K562 (cell line): ENCODE results near the gene DOK7. TPM values are rescaled to one million over a fixed set of nuclear protein-coding genes. Genes with fewer than 3 reads are reported as not detected.

Experiments used
- ATAC-seq: fragments of 200-7000 bp; cut with Tn5 transposase; 3 replicates; pipeline ENCODE4 v1.9.1; 2020; ENCODE audit warnings: moderate library complexity
- BruUV-seq: library from RNA; stranded (reverse); fragments of 400-500 nt; replicated peaks from 2 replicates; lab custom pipeline; 2021; lab: Mats Ljungman, UMichigan
- CTCF ChIA-PET: fragments of 300-600 bp; formaldehyde crosslinking; extraction: SDS; loops from one replicate; lab custom pipeline; 2021; ENCODE audit warnings: low intra/inter-chr PET ratio; lab: Yijun Ruan, JAX
- POLR2A ChIA-PET: fragments of 300-600, 350-650 bp; sonication (Branson Sonifier 250); formaldehyde crosslinking; extraction: SDS; loops from one replicate; lab custom pipeline; 2021; ENCODE audit warnings: antibody characterized with exemption, inconsistent platforms; lab: Yijun Ruan, JAX
- DNase-seq, 4 experiments: peaks; one replicate each; pipeline versions ENCODE4 v3.0.0 to v3.0.0-alpha.2; 2011 to 2018; ENCODE audit warnings: low spot score in 3 of 4, mixed read lengths in 3 of 4; ENCODE audit errors: extremely low read depth in 1 of 4
- FAIRE-seq: peaks from 2 replicates; lab custom pipeline; 2011; peaks lifted over from hg19 to GRCh38; lab: Jason Lieb, UNC
- H2AFZ ChIP-seq: 2 replicates; pipeline ENCODE4 v1.6.0; 2011; ENCODE audit warnings: low read depth, low read length, control low read depth, inconsistent platforms
- H3K27ac ChIP-seq: fragments of 200-600 bp; 3 replicates; pipeline ENCODE4 v1.8.0; 2011; ENCODE audit warnings: low read depth, mild to moderate bottlenecking, control low read depth, inconsistent platforms, low read length, moderate library complexity, mixed read lengths; ENCODE audit errors: extremely low read depth
- H3K27me3 ChIP-seq, 2 experiments: fragments of 300-600 bp in 1 of 2; 2 replicates in 1 of 2; 3 replicates in 1 of 2; pipeline versions ENCODE4 v1.6.0 to v1.8.0; 2011; ENCODE audit warnings: inconsistent platforms in 2 of 2, low read length in 2 of 2, mild to moderate bottlenecking in 1 of 2, mixed read lengths in 1 of 2, moderate library complexity in 1 of 2; ENCODE audit not compliant: control insufficient read depth in 2 of 2, insufficient read depth in 2 of 2
- H3K36me3 ChIP-seq: fragments of 300-600 bp; 3 replicates; pipeline ENCODE4 v1.8.0; 2011; ENCODE audit warnings: mild to moderate bottlenecking, low read length, inconsistent platforms; ENCODE audit not compliant: control insufficient read depth, insufficient read depth
- H3K4me1 ChIP-seq, 2 experiments: fragments of 200-600 bp in 1 of 2; replicated peaks in 1 of 2; 2 replicates in 1 of 2; 3 replicates in 1 of 2; pipeline versions ENCODE4 v1.5.1 to v1.8.0; 2011; ENCODE audit warnings: inconsistent platforms in 2 of 2, low read length in 2 of 2, mild to moderate bottlenecking in 1 of 2, mixed read lengths in 1 of 2, moderate library complexity in 1 of 2; ENCODE audit not compliant: control insufficient read depth in 2 of 2, insufficient read depth in 2 of 2
- H3K4me2 ChIP-seq: 2 replicates; pipeline ENCODE4 v1.6.1; 2011; ENCODE audit warnings: low read length, control low read depth, inconsistent platforms, mixed read lengths; ENCODE audit not compliant: insufficient read depth
- H3K4me3 ChIP-seq: fragments of 200-600 bp; sonication (generic), shearing (Covaris generic); 2 replicates; pipeline ENCODE4 v1.5.1; 2016; ENCODE audit warnings: control low read depth, inconsistent platforms
- H3K79me2 ChIP-seq: fragments of 200-600 bp; 3 replicates; pipeline ENCODE4 v1.8.0; 2011; ENCODE audit warnings: low read length, inconsistent platforms; ENCODE audit not compliant: control insufficient read depth, insufficient read depth
- H3K9ac ChIP-seq, 2 experiments: 2 replicates each; pipeline versions ENCODE4 v1.6.0 to v1.6.1; 2011; ENCODE audit warnings: low read depth in 2 of 2, low read length in 2 of 2, control low read depth in 1 of 2, inconsistent platforms in 1 of 2, mild to moderate bottlenecking in 1 of 2, mixed read lengths in 1 of 2; ENCODE audit not compliant: insufficient read depth in 1 of 2
- H3K9me1 ChIP-seq: one replicate; pipeline ENCODE4 v1.6.0; 2011; ENCODE audit warnings: inconsistent platforms, mild to moderate bottlenecking, low read length, moderate library complexity; ENCODE audit not compliant: control insufficient read depth, insufficient read depth
- H3K9me3 ChIP-seq: replicated peaks from 2 replicates; pipeline ENCODE4 v1.5.1; 2011; ENCODE audit warnings: low read depth, low read length, inconsistent platforms; ENCODE audit not compliant: control insufficient read depth, insufficient read depth
- H4K20me1 ChIP-seq: replicated peaks from 2 replicates; pipeline ENCODE4 v1.6.1; 2011; ENCODE audit warnings: low read length, inconsistent platforms, mixed read lengths; ENCODE audit not compliant: control insufficient read depth, insufficient read depth
- KDM1A ChIP-seq, 2 experiments: fragments of 450-650 bp; IDR thresholded peaks; 2 replicates each; pipeline ENCODE4 v1.6.1; 2016; ENCODE audit warnings: mild to moderate bottlenecking in 2 of 2
- POLR2G ChIP-seq: fragments of 200-400 bp; formaldehyde crosslinking; IDR thresholded peaks from 2 replicates; pipeline ENCODE4 v1.6.1; 2017; ENCODE audit warnings: low read depth, mild to moderate bottlenecking, antibody characterized with exemption, low read length, moderate library complexity
- ZFP36 ChIP-seq: fragments of 150-350 bp; IDR thresholded peaks from 2 replicates; pipeline ENCODE4 v1.6.1; 2018; ENCODE audit warnings: low read length, low read depth; ENCODE audit not compliant: partially characterized antibody
- WGBS: fragments of 100-300 bp; shearing (Covaris generic); methylation state at CpG from one replicate; pipeline ENCODE4 v1.1.6; 2016; ENCODE audit warnings: low coverage, mixed read lengths; ENCODE audit not compliant: insufficient coverage; ENCODE audit errors: missing lambda C conversion rate; 5-methylcytosine and 5-hydroxymethylcytosine counted together
- in situ Hi-C: fragments of 300-500 bp; cut with MboI; formaldehyde crosslinking; loops from 4 replicates; pipeline ENCODE4 v1.15.0; 2018; ENCODE audit warnings: inconsistent platforms, mixed read lengths
- intact Hi-C: fragments of 100-400 bp; cut with micrococcal nuclease; formaldehyde crosslinking; loops from 2 replicates; pipeline ENCODE4 v1.14.2; 2022
- polyA plus RNA-seq, 8 experiments: library from polyadenylated mRNA; depleted of rRNA in 4 of 8; stranded (reverse) in 5 of 8; unstranded in 3 of 8; fragments of >200 nt; fragmentation: Nextera tagmentation in 2 of 8; fragmentation: Illumina TruSeq in 1 of 8; extraction: Ambion mirVana in 2 of 8; extraction: Trizol in 1 of 8; gene quantifications; 2 replicates each; pipeline versions ENCODE4 v1.2.1 to v1.2.3, GENCODE V29; 2011 to 2014; ENCODE audit warnings: inconsistent platforms in 1 of 8, missing spikeins in 1 of 8
- total RNA-seq, 7 experiments: library from RNA; depleted of rRNA in 6 of 7; stranded (reverse); fragments of >200 nt in 6 of 7; fragmentation: Illumina TruSeq in 2 of 7; extraction: Trizol in 2 of 7; gene quantifications; 2 replicates each; pipeline versions ENCODE4 v1.2.1 to v1.2.3, GENCODE V29; 2011 to 2021; ENCODE audit warnings: low replicate concordance in 1 of 7
- TF ChIP-seq, protein P1 (sequence below): sonication (generic); formaldehyde crosslinking; IDR thresholded peaks from 2 replicates; pipeline ENCODE4 v1.8.1; 2023; ENCODE audit warnings: mild to moderate bottlenecking, missing genetic modification reagents

DOK7 gene
- total and polyA plus RNA-seq, 9 of the 15 experiments (the other 6 are each of a cell fraction or from before 2014, with no cell fraction given) = not detected

DNA sequence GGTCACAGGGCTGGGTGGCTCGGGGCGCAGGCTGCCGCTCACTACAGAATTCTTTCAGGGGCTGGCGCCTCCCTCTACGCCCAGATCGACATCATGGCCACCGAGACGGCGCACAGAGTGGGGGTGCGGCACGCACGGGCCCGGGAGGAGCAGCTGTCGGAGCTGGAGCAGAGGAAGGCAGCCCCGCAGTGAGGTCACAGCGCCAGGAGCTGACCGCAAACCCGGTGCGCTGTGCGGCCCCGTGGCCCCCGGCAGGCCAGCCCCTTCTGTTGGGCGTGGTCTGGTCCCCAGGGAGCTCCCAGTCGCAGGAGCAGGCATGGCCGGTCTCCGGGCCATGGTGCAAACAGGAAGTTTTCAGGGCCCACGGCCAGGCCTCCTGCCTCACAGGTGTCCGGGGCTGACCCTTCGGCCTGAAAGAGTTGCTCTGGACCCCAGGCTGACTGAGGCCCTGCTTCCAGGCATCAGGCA, 37.6 kb downstream of the DOK7 start:
- TF ChIP-seq KDM1A (IDR thresholded peaks at IDR 0.05) (no peak), ZFP36 (no peak), POLR2G (peak; percentile 2; the same call in 1 of the 2 replicates)
- TF ChIP-seq, protein P1, sequence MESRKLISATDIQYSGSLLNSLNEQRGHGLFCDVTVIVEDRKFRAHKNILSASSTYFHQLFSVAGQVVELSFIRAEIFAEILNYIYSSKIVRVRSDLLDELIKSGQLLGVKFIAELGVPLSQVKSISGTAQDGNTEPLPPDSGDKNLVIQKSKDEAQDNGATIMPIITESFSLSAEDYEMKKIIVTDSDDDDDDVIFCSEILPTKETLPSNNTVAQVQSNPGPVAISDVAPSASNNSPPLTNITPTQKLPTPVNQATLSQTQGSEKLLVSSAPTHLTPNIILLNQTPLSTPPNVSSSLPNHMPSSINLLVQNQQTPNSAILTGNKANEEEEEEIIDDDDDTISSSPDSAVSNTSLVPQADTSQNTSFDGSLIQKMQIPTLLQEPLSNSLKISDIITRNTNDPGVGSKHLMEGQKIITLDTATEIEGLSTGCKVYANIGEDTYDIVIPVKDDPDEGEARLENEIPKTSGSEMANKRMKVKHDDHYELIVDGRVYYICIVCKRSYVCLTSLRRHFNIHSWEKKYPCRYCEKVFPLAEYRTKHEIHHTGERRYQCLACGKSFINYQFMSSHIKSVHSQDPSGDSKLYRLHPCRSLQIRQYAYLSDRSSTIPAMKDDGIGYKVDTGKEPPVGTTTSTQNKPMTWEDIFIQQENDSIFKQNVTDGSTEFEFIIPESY (CRISPR knock-in tag) = peak; percentile 42; the same call in 1 of the 2 replicates
- no peak for ATAC-seq
- 74% methylated on average over 19 of the region's 29 CpGs for WGBS
- Histone ChIP-seq H3K9me1 (no peaks in the 10 kb centered on the region), H3K4me2 (no peak overlapping the region), H3K79me2 (no peaks in the 10 kb centered on the region), H3K9me3 (no peaks in the 10 kb centered on the region), H4K20me1 (peaks cover 11% of the 10 kb centered on the region; the same call in 1 of the 2 replicates), H2AFZ (no peak overlapping the region), H3K4me1 (peaks cover 0 to 55% of the 10 kb centered on the region in 2 experiments; a peak in 2 of 5 replicates), H3K9ac (no peak overlapping the region), H3K4me3 (no peak overlapping the region), H3K27me3 (peaks cover 0 to 10% of the 10 kb centered on the region in 2 experiments; a peak in 2 of 5 replicates), H3K27ac (no peak overlapping the region), H3K36me3 (peaks cover 15% of the 10 kb centered on the region; the same call in 1 of the 3 replicates)
- in situ Hi-C loops (no loop called here), intact Hi-C loops (no loop called here)
- no TSS peak for BruUV-seq
- ChIA-PET CTCF (no interaction called here), POLR2A (interaction anchor here (0.6 kb wide), 1 partner anchor 256 kb away, joined by 3 read pairs; no protein-coding TSS in a partner anchor)
- DNase-seq = no peak
- no peak for FAIRE-seq
